Esophagus squamous epithelium (tissue), 5 donors: Measurements from ENCODE around the gene NEIL1. TPM values are rescaled to one million over a fixed set of nuclear protein-coding genes. Genes with fewer than 3 reads are reported as not detected.

Experiments
- DNase-seq: peaks from one replicate; lab custom pipeline; 2025; lab: John Stamatoyannopoulos, UW
- H3K27ac ChIP-seq, 4 donors: fragments of 200-600 bp; sonication (generic); one replicate each; pipeline ENCODE4 v1.5.1; 2016 to 2019; ENCODE audit warnings: mild to moderate bottlenecking in 1 of 4
- H3K27me3 ChIP-seq, 4 donors: fragments of 200-600 bp; sonication (generic); 1 replicate in 3 of 4; 2 replicates in 1 of 4; pipeline versions ENCODE4 v1.5.1 to v1.6.0; 2017 to 2021; ENCODE audit warnings: antibody characterized with exemption in 1 of 4
- H3K36me3 ChIP-seq, 3 donors: fragments of 200-600 bp; sonication (generic); one replicate each; pipeline ENCODE4 v1.5.1; 2016 to 2019
- H3K4me1 ChIP-seq, 3 donors: fragments of 200-600 bp; sonication (generic); one replicate each; pipeline ENCODE4 v1.5.1; 2017 to 2019
- H3K4me3 ChIP-seq, 4 donors: fragments of 200-600 bp; sonication (generic); 1 replicate in 3 of 4; 2 replicates in 1 of 4; pipeline ENCODE4 v1.5.1; 2016 to 2019; ENCODE audit warnings: mild to moderate bottlenecking in 2 of 4, moderate library complexity in 1 of 4
- H3K9me3 ChIP-seq, 3 donors: fragments of 200-600 bp; sonication (generic); one replicate each; pipeline ENCODE4 v1.5.1; 2016 to 2019
- POLR2A ChIP-seq, 4 donors: fragments of 450-650 bp; IDR thresholded peaks; one replicate each; pipeline ENCODE4 v1.6.1; 2017; ENCODE audit warnings: antibody characterized with exemption in 4 of 4, mild to moderate bottlenecking in 4 of 4, moderate library complexity in 3 of 4
- WGBS, 2 donors: methylation state at CpG; one replicate each; pipeline ENCODE4 v1.1.5; 2018; 5-methylcytosine and 5-hydroxymethylcytosine counted together
- intact Hi-C: fragments of 100-400 bp; cut with DNase I; formaldehyde crosslinking; loops from one replicate; pipeline ENCODE4 v1.15.0; 2022
- total RNA-seq, 4 donors: library from RNA; depleted of rRNA; stranded (reverse); fragments of >200 nt; gene quantifications; one replicate each; pipeline ENCODE4 v1.1.0, GENCODE V29; 2016
- TF ChIP-seq, protein P1 (sequence below), 6 experiments: fragments of 450-650 bp in 4 of 6; fragments of 200-600 bp in 2 of 6; sonication (generic) in 2 of 6; IDR thresholded peaks; one replicate each; pipeline ENCODE4 v1.5.1; 2016 to 2019; ENCODE audit warnings: antibody characterized with exemption in 6 of 6, mild to moderate bottlenecking in 4 of 6, moderate library complexity in 4 of 6
- donor health status: DM: yes; HTN: yes; CAD: no.

NEIL1 gene
- total RNA-seq, 4 donors from 2014 or later = 7.9 to 58.0 (median 10.9) TPM

DNA sequence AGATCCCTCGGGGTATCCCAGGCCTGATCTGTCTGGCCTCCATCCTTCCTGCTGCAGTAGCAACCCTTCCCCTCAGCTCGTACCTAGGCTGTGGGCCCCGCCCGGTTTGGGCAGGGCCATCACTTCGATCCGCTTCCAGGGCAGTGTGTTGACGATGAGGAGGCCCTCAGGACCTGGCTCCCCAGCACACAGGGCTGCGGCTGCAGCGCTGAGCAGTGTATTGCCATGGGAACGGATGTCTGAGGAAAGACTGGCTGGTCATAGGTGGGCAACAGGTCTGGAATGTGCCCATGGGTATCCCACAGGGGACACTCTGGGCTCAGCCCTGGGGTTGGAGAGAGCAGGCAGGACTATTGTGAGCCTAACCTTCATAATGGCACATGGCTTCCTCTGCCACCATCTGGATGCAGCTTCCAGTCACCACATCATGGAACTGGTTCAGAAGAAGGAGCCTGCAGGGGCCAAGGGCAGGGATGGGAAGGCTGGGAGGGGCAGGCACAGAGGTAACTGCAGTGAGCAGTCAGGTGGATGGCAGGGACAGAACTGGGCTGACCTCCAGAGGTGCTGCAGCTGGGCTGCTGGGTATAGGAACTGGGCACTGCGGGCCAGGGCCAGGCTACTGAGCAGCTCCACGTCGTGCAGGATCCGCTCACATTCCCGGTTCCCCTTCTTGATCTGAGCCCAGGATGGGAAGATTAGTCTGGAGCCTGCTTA lies 12.9 kb downstream of the NEIL1 start:
- Histone ChIP-seq H3K27me3 (no peaks in the 10 kb centered on the region), H3K4me1 (no peaks in the 10 kb centered on the region), H3K36me3 (peaks cover 24 to 99% (median 31%) of the 10 kb centered on the region in 3 donors), H3K4me3 (no peak overlapping the region), H3K9me3 (no peaks in the 10 kb centered on the region), H3K27ac (no peak overlapping the region)
- 83% methylated on average over 1 of the region's 15 CpGs; no CpG with 5 or more reads in 1 of the 2 donors for WGBS, 2 donors
- TF ChIP-seq, protein P1, sequence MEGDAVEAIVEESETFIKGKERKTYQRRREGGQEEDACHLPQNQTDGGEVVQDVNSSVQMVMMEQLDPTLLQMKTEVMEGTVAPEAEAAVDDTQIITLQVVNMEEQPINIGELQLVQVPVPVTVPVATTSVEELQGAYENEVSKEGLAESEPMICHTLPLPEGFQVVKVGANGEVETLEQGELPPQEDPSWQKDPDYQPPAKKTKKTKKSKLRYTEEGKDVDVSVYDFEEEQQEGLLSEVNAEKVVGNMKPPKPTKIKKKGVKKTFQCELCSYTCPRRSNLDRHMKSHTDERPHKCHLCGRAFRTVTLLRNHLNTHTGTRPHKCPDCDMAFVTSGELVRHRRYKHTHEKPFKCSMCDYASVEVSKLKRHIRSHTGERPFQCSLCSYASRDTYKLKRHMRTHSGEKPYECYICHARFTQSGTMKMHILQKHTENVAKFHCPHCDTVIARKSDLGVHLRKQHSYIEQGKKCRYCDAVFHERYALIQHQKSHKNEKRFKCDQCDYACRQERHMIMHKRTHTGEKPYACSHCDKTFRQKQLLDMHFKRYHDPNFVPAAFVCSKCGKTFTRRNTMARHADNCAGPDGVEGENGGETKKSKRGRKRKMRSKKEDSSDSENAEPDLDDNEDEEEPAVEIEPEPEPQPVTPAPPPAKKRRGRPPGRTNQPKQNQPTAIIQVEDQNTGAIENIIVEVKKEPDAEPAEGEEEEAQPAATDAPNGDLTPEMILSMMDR (IDR thresholded peaks at IDR 0.05) = no peak
- TF ChIP-seq POLR2A (IDR thresholded peaks at IDR 0.05) = no peak
- intact Hi-C loops = no loop called here
- DNase-seq = no peak

DNA sequence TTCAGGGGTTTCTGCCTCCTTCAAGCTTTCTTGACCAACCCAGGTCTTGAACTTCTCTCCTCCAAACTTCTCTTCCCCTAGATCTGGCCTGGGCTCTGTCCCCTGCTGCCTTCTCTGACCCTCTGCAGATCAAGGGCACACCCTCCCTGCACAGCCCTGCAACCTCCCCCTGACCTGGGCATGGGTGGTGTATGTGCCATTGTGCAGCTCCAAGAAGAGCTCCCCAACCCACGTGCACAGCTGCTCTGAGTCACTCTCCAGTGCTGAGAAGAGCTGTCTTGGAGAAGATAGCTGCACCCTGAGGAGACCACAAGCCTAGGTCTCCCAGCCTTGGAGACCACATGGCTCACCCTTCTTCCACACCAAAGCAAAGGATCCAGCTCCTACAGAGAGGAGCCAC lies 13.6 kb downstream of the NEIL1 start:
- Histone ChIP-seq H3K4me1 (no peaks in the 10 kb centered on the region), H3K27me3 (no peaks in the 10 kb centered on the region), H3K9me3 (no peaks in the 10 kb centered on the region), H3K4me3 (no peak overlapping the region), H3K36me3 (peaks cover 24 to 99% (median 31%) of the 10 kb centered on the region in 3 donors), H3K27ac (no peak overlapping the region)
- WGBS, 2 donors = 29% methylated on average over 1 of the region's 1 CpG; no CpG with 5 or more reads in 1 of the 2 donors
- DNase-seq = no peak
- no peak for TF ChIP-seq POLR2A (IDR thresholded peaks at IDR 0.05)
- TF ChIP-seq, protein P1 (IDR thresholded peaks at IDR 0.05) = no peak
- intact Hi-C loops = no loop called here

DNA sequence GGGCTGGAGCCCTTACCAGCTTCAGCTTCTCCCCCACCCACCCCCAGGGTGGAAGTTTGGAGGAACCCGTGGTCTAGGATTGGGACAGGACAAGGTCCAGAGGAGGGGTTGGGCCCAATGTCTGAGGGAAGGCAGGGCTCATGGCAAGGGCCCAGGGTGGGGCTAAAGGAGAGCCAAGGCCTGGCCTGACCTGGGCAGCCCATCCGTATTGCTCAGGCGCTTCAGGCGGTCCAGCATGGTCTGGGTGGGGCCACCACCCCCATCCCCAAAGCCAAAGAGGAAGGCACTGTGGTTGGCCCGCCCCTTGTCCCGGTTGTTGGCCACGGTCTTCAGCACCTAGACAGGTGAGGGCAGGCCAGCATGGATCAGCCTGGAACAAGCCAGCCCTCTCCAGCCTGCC lies 14.0 kb downstream of the NEIL1 start:
- Histone ChIP-seq H3K9me3 (no peaks in the 10 kb centered on the region), H3K27ac (no peak overlapping the region), H3K36me3 (peaks cover 25 to 99% (median 35%) of the 10 kb centered on the region in 3 donors), H3K4me1 (no peaks in the 10 kb centered on the region), H3K27me3 (no peaks in the 10 kb centered on the region), H3K4me3 (no peak overlapping the region)
- intact Hi-C loops = no loop called here
- DNase-seq = no peak
- TF ChIP-seq, protein P1 (IDR thresholded peaks at IDR 0.05) = no peak
- TF ChIP-seq POLR2A (IDR thresholded peaks at IDR 0.05) = no peak
- 78% methylated on average over 4 of the region's 7 CpGs; no CpG with 5 or more reads in 1 of the 2 donors for WGBS, 2 donors

DNA sequence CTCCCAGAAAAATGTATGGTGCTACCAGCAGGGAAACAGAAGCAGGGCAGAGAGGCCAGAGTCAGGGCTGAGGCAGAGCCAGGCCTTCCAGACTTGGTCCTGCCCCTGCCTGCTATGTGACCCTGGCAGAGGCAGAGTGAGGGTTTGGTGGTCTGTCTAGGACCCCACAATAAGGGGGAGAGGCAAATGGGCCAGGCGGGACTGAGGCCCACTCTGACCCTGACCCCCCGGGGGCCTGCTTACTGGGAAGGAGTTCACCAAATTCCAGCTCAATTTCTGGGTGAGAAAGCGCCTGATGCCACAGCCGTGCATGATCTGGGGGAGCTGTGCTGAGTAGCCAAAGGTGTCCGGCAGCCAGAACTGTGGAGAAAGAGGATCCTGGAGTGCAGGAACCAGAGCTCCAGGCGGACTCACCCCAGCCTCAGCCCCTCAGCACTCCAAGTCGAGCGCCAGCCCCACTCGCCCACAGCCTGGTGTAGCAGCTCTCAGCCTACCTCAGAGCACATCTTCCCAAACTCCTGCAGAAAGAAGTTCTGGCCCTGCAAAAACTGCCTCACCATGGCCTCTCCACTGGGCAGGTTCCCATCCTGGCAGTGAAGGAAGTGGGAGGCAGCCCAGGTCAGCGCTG lies 14.6 kb downstream of the NEIL1 start:
- H3K36me3 ChIP-seq = peaks cover 32 to 99% (median 35%) of the 10 kb centered on the region in 3 donors
- intact Hi-C loops = no loop called here
- no peaks in the 10 kb centered on the region for H3K4me1 ChIP-seq
- WGBS, 2 donors = 95 to 100% methylated on average over 1 to 4 of the region's 10 CpGs
- no peak overlapping the region for H3K27ac ChIP-seq
- TF ChIP-seq, protein P1 (IDR thresholded peaks at IDR 0.05) = no peak
- TF ChIP-seq POLR2A (IDR thresholded peaks at IDR 0.05) = no peak
- H3K27me3 ChIP-seq = no peaks in the 10 kb centered on the region
- no peak overlapping the region for H3K4me3 ChIP-seq
- no peaks in the 10 kb centered on the region for H3K9me3 ChIP-seq
- no peak for DNase-seq
